ENCODE results near the gene NLRP1. TPM values are rescaled to one million over a fixed set of nuclear protein-coding genes. Genes with fewer than 3 reads are reported as not detected.

NLRP1 gene
- total RNA-seq = 100 to 1,000 TPM; 254 to 258 TPM
- 124 TPM for polyA plus RNA-seq (2013, experiment 1 of 2)
- polyA plus RNA-seq (2013, experiment 2 of 2) = 162 TPM
- 21.0 to 721 (median 356) reads per million in 172 experiments for total RNA-seq

DNA sequence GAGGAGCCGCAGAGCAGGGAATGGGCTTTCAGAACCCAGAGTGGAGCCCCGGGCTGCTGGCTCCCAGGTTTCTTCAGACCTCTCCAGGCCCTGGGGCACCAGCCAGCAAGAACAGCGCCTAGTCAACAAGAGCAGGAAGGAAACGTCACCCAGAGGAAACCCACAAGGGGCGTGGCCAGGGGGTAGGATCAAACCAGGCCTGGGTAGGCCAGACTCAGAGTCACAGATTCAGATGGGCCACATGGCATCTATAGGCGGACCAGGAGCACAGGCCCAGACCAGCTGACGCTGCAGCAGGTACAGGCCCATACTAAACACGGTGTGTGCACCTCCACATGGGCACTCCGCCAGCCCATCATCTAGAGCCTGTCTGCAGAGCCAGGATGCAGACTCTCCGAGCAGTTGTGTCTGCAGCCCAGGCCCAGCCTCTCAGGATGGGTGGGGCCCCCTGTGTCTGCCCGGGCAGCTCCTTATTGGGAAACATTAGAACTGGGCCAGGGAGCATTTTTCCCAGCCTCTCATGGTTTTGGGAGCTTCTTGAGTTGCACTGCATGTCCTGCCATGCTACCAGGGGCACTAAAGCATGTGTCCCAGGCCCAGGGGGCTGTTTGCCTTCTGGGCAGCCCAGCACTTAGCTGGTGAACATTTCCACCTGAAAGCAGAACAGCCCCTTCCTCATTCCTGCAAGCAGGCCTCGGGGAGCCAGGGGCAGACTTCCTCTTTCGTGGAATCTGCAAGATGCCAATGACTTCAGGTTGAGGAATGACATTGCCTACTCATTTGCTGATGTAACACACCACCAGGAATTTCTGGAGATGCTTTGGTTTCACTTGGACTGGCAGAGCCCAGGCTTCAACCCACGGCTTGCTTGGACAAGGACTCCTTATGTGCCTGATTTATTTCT, at the start of gene NLRP1:
Gene NLRP1, minus strand, starts transcription at position 127 of the 904 bp plus-strand sequence. CDS start 552 bp downstream, outside the sequence.
- Histone ChIP-seq H3K27me3 (ENCODE audit: control insufficient read depth in 1 of 2, insufficient read depth in 2 of 2, low read length in 2 of 2) (no peaks in the 10 kb centered on the region), H3K9me3 (ENCODE audit: control insufficient read depth in 1 of 2, insufficient read depth in 1 of 2, low read length in 2 of 2) (no peaks in the 10 kb centered on the region), H3K27ac (ENCODE audit: low read depth in 1 of 2, low read length in 2 of 2) (peak within 1 kb of the TSS; percentile 84 to 92), H3K4me3 (ENCODE audit: low read length) (peak within 1 kb of the TSS; percentile 90), H3K36me3 (ENCODE audit: insufficient read depth, low read length) (peaks cover 28% of the 10 kb centered on the region), H3K4me1 (ENCODE audit: insufficient read depth, low read length) (peaks cover 65% of the 10 kb centered on the region)
- peak; percentile 87 to 98 (median 94) for DNase-seq
- Mint-ChIP-seq H3K36me3 (ENCODE audit: low read depth) (peaks cover 48% of the 10 kb centered on the region), H3K9me3 (no peaks in the 10 kb centered on the region), H3K27me3 (no peaks in the 10 kb centered on the region), H3K4me3 (peak within 1 kb of the TSS; percentile 93), H3K27ac (peak within 1 kb of the TSS; percentile 98), H3K4me1 (ENCODE audit: low read depth) (peaks cover 74% of the 10 kb centered on the region)
- ChIA-PET CTCF (interaction anchor here (1.4 kb wide), 1 partner anchor 851 kb away, joined by 3 read pairs; the partner anchor contains the start of gene AIPL1), POLR2A (interaction anchor here (0.8 to 2.1 kb wide), 12 partner anchors 10 to 1427 kb away, joined by 3 to 9 read pairs (median 4); partner anchors contain the start of genes C1QBP, DERL2 and MIS12)
- ATAC-seq (ENCODE audit: poor library complexity) = peak; percentile 92
- intact Hi-C loops (cut with DNase I, micrococcal nuclease) = loop anchor here (5.0 to 10.0 kb wide), 4 partner anchors 97 to 1420 kb away; partner anchors contain the start of genes C17orf100 (in 2 of the 2), MED31 (in 2 of the 2), DERL2 (in 1 of the 2) and MIS12 (in 1 of the 2)
- TF ChIP-seq, protein P1, sequence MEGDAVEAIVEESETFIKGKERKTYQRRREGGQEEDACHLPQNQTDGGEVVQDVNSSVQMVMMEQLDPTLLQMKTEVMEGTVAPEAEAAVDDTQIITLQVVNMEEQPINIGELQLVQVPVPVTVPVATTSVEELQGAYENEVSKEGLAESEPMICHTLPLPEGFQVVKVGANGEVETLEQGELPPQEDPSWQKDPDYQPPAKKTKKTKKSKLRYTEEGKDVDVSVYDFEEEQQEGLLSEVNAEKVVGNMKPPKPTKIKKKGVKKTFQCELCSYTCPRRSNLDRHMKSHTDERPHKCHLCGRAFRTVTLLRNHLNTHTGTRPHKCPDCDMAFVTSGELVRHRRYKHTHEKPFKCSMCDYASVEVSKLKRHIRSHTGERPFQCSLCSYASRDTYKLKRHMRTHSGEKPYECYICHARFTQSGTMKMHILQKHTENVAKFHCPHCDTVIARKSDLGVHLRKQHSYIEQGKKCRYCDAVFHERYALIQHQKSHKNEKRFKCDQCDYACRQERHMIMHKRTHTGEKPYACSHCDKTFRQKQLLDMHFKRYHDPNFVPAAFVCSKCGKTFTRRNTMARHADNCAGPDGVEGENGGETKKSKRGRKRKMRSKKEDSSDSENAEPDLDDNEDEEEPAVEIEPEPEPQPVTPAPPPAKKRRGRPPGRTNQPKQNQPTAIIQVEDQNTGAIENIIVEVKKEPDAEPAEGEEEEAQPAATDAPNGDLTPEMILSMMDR (IDR thresholded peaks at IDR 0.05) = no peak

DNA sequence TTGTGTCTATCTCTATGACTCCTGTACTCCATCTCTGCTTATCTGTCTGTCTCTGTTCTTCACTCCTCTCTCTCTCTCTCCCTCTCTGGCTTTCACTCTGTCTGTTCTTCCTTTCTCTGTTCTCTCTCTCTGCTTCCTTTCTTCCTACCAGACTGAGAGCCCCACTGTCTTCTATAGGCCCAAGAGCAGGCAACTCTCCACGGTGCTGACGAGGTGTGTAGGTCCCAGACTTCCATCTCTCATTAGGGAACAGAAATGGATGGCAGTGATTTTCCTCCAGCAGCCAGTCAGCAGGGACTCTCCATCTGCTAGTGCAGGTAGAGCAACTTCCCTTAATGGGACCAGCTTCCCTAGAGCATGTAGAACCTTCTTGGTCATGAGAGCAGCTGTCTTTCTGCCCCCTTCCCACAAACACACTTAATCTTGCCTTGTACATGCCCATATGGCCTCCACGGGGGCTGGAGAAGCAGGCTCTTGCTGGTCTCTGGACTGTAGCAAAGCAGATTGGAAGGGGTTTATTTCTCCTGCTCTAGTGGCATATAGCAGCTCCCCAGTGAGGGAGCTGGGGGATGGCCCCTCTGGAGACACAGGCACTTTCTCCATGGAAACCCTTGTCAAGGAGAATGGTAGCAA, 47.8 kb upstream of the NLRP1 start:
- Histone ChIP-seq H3K27me3 (ENCODE audit: control insufficient read depth in 1 of 2, insufficient read depth in 2 of 2, low read length in 2 of 2) (peaks cover 7 to 11% of the 10 kb centered on the region in 2 experiments), H3K4me1 (ENCODE audit: insufficient read depth, low read length) (no peaks in the 10 kb centered on the region), H3K4me3 (ENCODE audit: low read length) (no peak overlapping the region), H3K27ac (ENCODE audit: low read depth in 1 of 2, low read length in 2 of 2) (no peak overlapping the region), H3K9me3 (ENCODE audit: control insufficient read depth in 1 of 2, insufficient read depth in 1 of 2, low read length in 2 of 2) (no peaks in the 10 kb centered on the region), H3K36me3 (ENCODE audit: insufficient read depth, low read length) (no peaks in the 10 kb centered on the region)
- ChIA-PET CTCF (no interaction called here), POLR2A (no interaction called here)
- Mint-ChIP-seq H3K4me1 (ENCODE audit: low read depth) (no peaks in the 10 kb centered on the region), H3K36me3 (ENCODE audit: low read depth) (no peaks in the 10 kb centered on the region), H3K27me3 (peaks cover 45% of the 10 kb centered on the region), H3K9me3 (no peaks in the 10 kb centered on the region), H3K4me3 (no peak overlapping the region), H3K27ac (no peak overlapping the region)
- ATAC-seq (ENCODE audit: poor library complexity) (no peak), DNase-seq (no peak)
- TF ChIP-seq, protein P1 (IDR thresholded peaks at IDR 0.05) = no peak
- intact Hi-C loops (cut with DNase I, micrococcal nuclease) = no loop called here

GRCh38 chr17:5630434-5630833, 46.1 kb upstream of the NLRP1 start:
- Mint-ChIP-seq H3K4me1 (ENCODE audit: low read depth) (no peaks in the 10 kb centered on the region), H3K27ac (no peak overlapping the region), H3K9me3 (no peaks in the 10 kb centered on the region), H3K36me3 (ENCODE audit: low read depth) (no peaks in the 10 kb centered on the region), H3K4me3 (no peak overlapping the region), H3K27me3 (peaks cover 45% of the 10 kb centered on the region)
- intact Hi-C loops (cut with DNase I, micrococcal nuclease) = no loop called here
- POLR2A ChIA-PET = no interaction called here
- Histone ChIP-seq H3K36me3 (ENCODE audit: insufficient read depth, low read length) (no peaks in the 10 kb centered on the region), H3K4me3 (ENCODE audit: low read length) (no peak overlapping the region), H3K4me1 (ENCODE audit: insufficient read depth, low read length) (no peaks in the 10 kb centered on the region), H3K27me3 (ENCODE audit: control insufficient read depth in 1 of 2, insufficient read depth in 2 of 2, low read length in 2 of 2) (peaks cover 11 to 12% of the 10 kb centered on the region in 2 experiments), H3K27ac (ENCODE audit: low read depth in 1 of 2, low read length in 2 of 2) (no peak overlapping the region), H3K9me3 (ENCODE audit: control insufficient read depth in 1 of 2, insufficient read depth in 1 of 2, low read length in 2 of 2) (no peaks in the 10 kb centered on the region)
- CTCF ChIA-PET = no interaction called here
- TF ChIP-seq, protein P1 (IDR thresholded peaks at IDR 0.05) = no peak
- no peak for ATAC-seq (ENCODE audit: poor library complexity)
- DNase-seq = no peak
